GM12878 (cell line): ENCODE results near the gene S100A8. TPM values are rescaled to one million over a fixed set of nuclear protein-coding genes. Genes with fewer than 3 reads are reported as not detected.

ENCODE experiments used
- ATAC-seq: fragments of 200-7000 bp; cut with Tn5 transposase; 3 replicates; pipeline ENCODE4 v1.9.1; 2020; ENCODE audit warnings: mild to moderate bottlenecking, moderate library complexity
- BruUV-seq: library from RNA; stranded (reverse); fragments of 400-500 nt; replicated peaks from 2 replicates; lab custom pipeline; 2021; lab: Mats Ljungman, UMichigan
- CTCF ChIA-PET: fragments of 300-600 bp; sonication (Branson Sonifier 250); formaldehyde crosslinking; extraction: SDS; loops from one replicate; lab custom pipeline; 2021; ENCODE audit warnings: inconsistent platforms; lab: Yijun Ruan, JAX
- POLR2A ChIA-PET: fragments of 350-600 bp; formaldehyde crosslinking; extraction: SDS; loops from one replicate; lab custom pipeline; 2021; ENCODE audit warnings: inconsistent platforms; lab: Charles Lee
- RAD21 ChIA-PET: fragments of 300-600 bp; sonication (Branson Sonifier 250); formaldehyde crosslinking; loops from one replicate; lab custom pipeline; 2023; ENCODE audit warnings: antibody characterized with exemption; ENCODE audit not compliant: unreplicated experiment; lab: Charles Lee
- SMC1A ChIA-PET: fragments of 300-600 bp; sonication (Branson Sonifier 250); formaldehyde crosslinking; loops from one replicate; lab custom pipeline; 2023; ENCODE audit not compliant: unreplicated experiment, uncharacterized antibody; lab: Charles Lee
- DNase-seq: peaks from one replicate; pipeline ENCODE4 v3.0.0-alpha.2; 2011; ENCODE audit warnings: low read depth, low spot score
- FAIRE-seq: peaks from 3 replicates; lab custom pipeline; 2011; peaks lifted over from hg19 to GRCh38; lab: Jason Lieb, UNC
- H2AFZ ChIP-seq: 2 replicates; pipeline ENCODE4 v1.6.0; 2011; ENCODE audit warnings: low read depth, low read length, control low read depth; ENCODE audit not compliant: control insufficient read depth
- H3K27ac ChIP-seq: 2 replicates; pipeline ENCODE4 v1.5.1; 2011; ENCODE audit warnings: control low read depth; ENCODE audit not compliant: control insufficient read depth, insufficient read depth
- H3K27me3 ChIP-seq, 2 experiments: replicated peaks in 1 of 2; 2 replicates each; pipeline versions ENCODE4 v1.6.0 to v1.6.1; 2011; ENCODE audit warnings: low read length in 1 of 2; ENCODE audit not compliant: control insufficient read depth in 2 of 2, insufficient read depth in 2 of 2
- H3K36me3 ChIP-seq, 2 experiments: 2 replicates each; pipeline ENCODE4 v1.5.1; 2011; ENCODE audit warnings: low read length in 1 of 2; ENCODE audit not compliant: control insufficient read depth in 2 of 2, insufficient read depth in 2 of 2
- H3K4me1 ChIP-seq: 2 replicates; pipeline ENCODE4 v1.6.1; 2011; ENCODE audit warnings: mild to moderate bottlenecking, low read length, moderate library complexity, mixed read lengths; ENCODE audit not compliant: control insufficient read depth, insufficient read depth
- H3K4me2 ChIP-seq: 2 replicates; pipeline ENCODE4 v1.6.0; 2011; ENCODE audit warnings: control low read depth; ENCODE audit not compliant: control insufficient read depth, insufficient read depth
- H3K4me3 ChIP-seq: fragments of 200-600 bp; sonication (generic); 2 replicates; pipeline ENCODE4 v1.5.1; 2016
- H3K79me2 ChIP-seq: 2 replicates; pipeline ENCODE4 v1.6.0; 2011; ENCODE audit warnings: low read length; ENCODE audit not compliant: control insufficient read depth, insufficient read depth
- H3K9ac ChIP-seq: 2 replicates; pipeline ENCODE4 v1.8.0; 2011; ENCODE audit warnings: low read length, control low read depth, mixed read lengths; ENCODE audit not compliant: control insufficient read depth, insufficient read depth
- H3K9me3 ChIP-seq: replicated peaks from 3 replicates; pipeline ENCODE4 v1.5.1; 2011; ENCODE audit warnings: mild to moderate bottlenecking, low read length; ENCODE audit not compliant: control insufficient read depth, insufficient read depth
- H4K20me1 ChIP-seq: 2 replicates; pipeline ENCODE4 v1.6.0; 2011; ENCODE audit not compliant: control insufficient read depth, insufficient read depth
- CBX3 ChIP-seq: fragments of 200-600 bp; sonication (generic); IDR thresholded peaks from 2 replicates; pipeline ENCODE4 v1.6.1; 2016; ENCODE audit warnings: low read depth, borderline replicate concordance
- CREB1 ChIP-seq: IDR thresholded peaks from 2 replicates; pipeline ENCODE4 v1.6.1; 2012; ENCODE audit warnings: low read depth, mild to moderate bottlenecking, inconsistent platforms
- EGR1 ChIP-seq, 2 experiments: IDR thresholded peaks; 1 replicate in 1 of 2; 2 replicates in 1 of 2; pipeline ENCODE4 v1.6.1; 2011 to 2012; ENCODE audit warnings: low read depth in 2 of 2, low read length in 2 of 2, borderline replicate concordance in 1 of 2, mild to moderate bottlenecking in 1 of 2, moderate library complexity in 1 of 2
- EZH2 ChIP-seq: IDR thresholded peaks from 2 replicates; pipeline ENCODE4 v1.6.1; 2012; ENCODE audit warnings: low read depth, mild to moderate bottlenecking, control low read depth, inconsistent platforms, low read length, borderline replicate concordance; ENCODE audit not compliant: control insufficient read depth
- FOS ChIP-seq: IDR thresholded peaks from 3 replicates; pipeline ENCODE4 v1.6.1; 2011; ENCODE audit warnings: borderline replicate concordance; ENCODE audit not compliant: insufficient read length; ENCODE audit errors: extremely low read depth
- IKZF2 ChIP-seq, 2 experiments: fragments of 450-650 bp; IDR thresholded peaks; 2 replicates each; pipeline ENCODE4 v1.6.1; 2017; ENCODE audit warnings: mild to moderate bottlenecking in 2 of 2, moderate library complexity in 2 of 2
- MTA2 ChIP-seq: fragments of 450-650 bp; IDR thresholded peaks from 2 replicates; pipeline ENCODE4 v1.6.1; 2016; ENCODE audit warnings: low read depth, mild to moderate bottlenecking, moderate library complexity
- MYC ChIP-seq: IDR thresholded peaks from 2 replicates; pipeline ENCODE4 v1.6.1; 2011; ENCODE audit warnings: mild to moderate bottlenecking, low read length, moderate library complexity, inconsistent platforms; ENCODE audit not compliant: insufficient read depth, insufficient replicate concordance, insufficient read length, severe bottlenecking
- NFIC ChIP-seq: IDR thresholded peaks from 2 replicates; pipeline ENCODE4 v1.6.1; 2012; ENCODE audit warnings: low read depth, mild to moderate bottlenecking, inconsistent platforms, low read length, moderate library complexity
- NR2C2 ChIP-seq: IDR thresholded peaks from 2 replicates; pipeline ENCODE4 v1.6.1; 2011; ENCODE audit warnings: borderline replicate concordance, low read depth; ENCODE audit not compliant: control insufficient read depth, insufficient read length
- PAX8 ChIP-seq: fragments of 450-650 bp; IDR thresholded peaks from 2 replicates; pipeline ENCODE4 v1.6.1; 2017; ENCODE audit warnings: mild to moderate bottlenecking, moderate library complexity
- RBBP5 ChIP-seq: fragments of 200-600 bp; sonication (generic); conservative IDR thresholded peaks from 2 replicates; pipeline ENCODE4 v1.6.1; 2016
- RFX5 ChIP-seq: IDR thresholded peaks from 2 replicates; pipeline ENCODE4 v1.6.1; 2011; ENCODE audit warnings: low read depth, low read length, improper control_type of control experiment
- SMAD5 ChIP-seq: IDR thresholded peaks from 2 replicates; pipeline ENCODE4 v1.6.1; 2016; ENCODE audit warnings: antibody characterized with exemption, low read depth
- SMC3 ChIP-seq: IDR thresholded peaks from 2 replicates; pipeline ENCODE4 v1.6.1; 2011; ENCODE audit warnings: low read length, improper control_type of control experiment, borderline replicate concordance
- STAT1 ChIP-seq: fragments of 450-650 bp; conservative IDR thresholded peaks from 2 replicates; pipeline ENCODE4 v1.6.1; 2014; ENCODE audit warnings: antibody characterized with exemption, mild to moderate bottlenecking
- TCF12 ChIP-seq: IDR thresholded peaks from 2 replicates; pipeline ENCODE4 v1.6.1; 2011; ENCODE audit warnings: low read depth, mild to moderate bottlenecking, low read length
- WRNIP1 ChIP-seq: IDR thresholded peaks from 2 replicates; pipeline ENCODE4 v1.6.1; 2011; ENCODE audit warnings: low read depth, low read length, improper control_type of control experiment, borderline replicate concordance
- WGBS: methylation state at CpG from one replicate; pipeline ENCODE4 v1.1.6; 2016; ENCODE audit warnings: low lambda C conversion rate; ENCODE audit not compliant: insufficient replicate concordance, insufficient coverage; ENCODE audit errors: missing lambda C conversion rate; 5-methylcytosine and 5-hydroxymethylcytosine counted together
- in situ Hi-C: fragments of 300-500 bp; cut with MboI; formaldehyde crosslinking; loops from 9 replicates; pipeline ENCODE4 v1.14.3; 2018; ENCODE audit warnings: mixed read lengths
- intact Hi-C: fragments of 100-400 bp; cut with micrococcal nuclease; formaldehyde crosslinking; loops from one replicate; pipeline ENCODE4 v1.14.2; 2022; ENCODE audit not compliant: unreplicated experiment
- polyA plus RNA-seq, 11 experiments: library from polyadenylated mRNA; depleted of rRNA in 4 of 11; unstranded in 6 of 11; stranded (reverse) in 5 of 11; fragments of >200 nt; fragmentation: Nextera tagmentation in 4 of 11; fragmentation: Illumina TruSeq in 1 of 11; extraction: Ambion mirVana in 4 of 11; extraction: Trizol in 1 of 11; gene quantifications; 1 replicate in 1 of 11; 2 replicates in 10 of 11; pipeline versions ENCODE4 v1.2.1 to v1.2.3, GENCODE V29; 2011 to 2016; ENCODE audit warnings: inconsistent platforms in 2 of 11, missing spikeins in 2 of 11, low read depth in 1 of 11
- total RNA-seq, 4 experiments: library from RNA; depleted of rRNA in 3 of 4; stranded (reverse); fragments of >200 nt in 3 of 4; fragmentation: Illumina TruSeq in 1 of 4; extraction: Trizol in 1 of 4; gene quantifications; 2 replicates each; pipeline versions ENCODE4 v1.2.1 to v1.2.3, GENCODE V29; 2013 to 2021
- TF ChIP-seq, protein P1 (sequence below): fragments of 450-650 bp; IDR thresholded peaks from 2 replicates; pipeline ENCODE4 v1.6.1; 2017; ENCODE audit warnings: borderline replicate concordance

S100A8 gene
- total and polyA plus RNA-seq, 10 of the 15 experiments (the other 5 are each of a cell fraction or from before 2014, with no cell fraction given), result 0.28 TPM; not detected in 9

DNA sequence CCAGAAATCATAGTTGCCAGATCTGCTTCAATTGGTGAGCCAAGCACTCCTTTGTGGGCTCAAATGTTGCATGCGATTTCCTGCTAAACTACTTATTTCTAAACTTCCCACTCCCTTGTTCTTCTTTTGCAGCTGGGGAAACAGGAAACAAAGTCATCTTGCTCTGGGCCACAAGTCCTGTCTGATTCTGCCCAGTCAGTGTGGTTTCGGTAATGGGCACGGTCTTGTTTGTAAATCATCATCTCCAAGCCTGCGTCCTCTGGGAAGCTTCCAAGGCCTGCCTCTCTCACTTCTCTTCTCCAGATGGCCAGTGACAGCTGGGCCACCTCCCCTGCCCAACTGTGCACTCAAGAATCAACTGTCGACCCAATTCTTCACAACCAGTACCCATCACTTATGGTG lies 4.4 kb downstream of the S100A8 start:
- CTCF ChIA-PET, result no interaction called here
- no peak for FAIRE-seq

DNA sequence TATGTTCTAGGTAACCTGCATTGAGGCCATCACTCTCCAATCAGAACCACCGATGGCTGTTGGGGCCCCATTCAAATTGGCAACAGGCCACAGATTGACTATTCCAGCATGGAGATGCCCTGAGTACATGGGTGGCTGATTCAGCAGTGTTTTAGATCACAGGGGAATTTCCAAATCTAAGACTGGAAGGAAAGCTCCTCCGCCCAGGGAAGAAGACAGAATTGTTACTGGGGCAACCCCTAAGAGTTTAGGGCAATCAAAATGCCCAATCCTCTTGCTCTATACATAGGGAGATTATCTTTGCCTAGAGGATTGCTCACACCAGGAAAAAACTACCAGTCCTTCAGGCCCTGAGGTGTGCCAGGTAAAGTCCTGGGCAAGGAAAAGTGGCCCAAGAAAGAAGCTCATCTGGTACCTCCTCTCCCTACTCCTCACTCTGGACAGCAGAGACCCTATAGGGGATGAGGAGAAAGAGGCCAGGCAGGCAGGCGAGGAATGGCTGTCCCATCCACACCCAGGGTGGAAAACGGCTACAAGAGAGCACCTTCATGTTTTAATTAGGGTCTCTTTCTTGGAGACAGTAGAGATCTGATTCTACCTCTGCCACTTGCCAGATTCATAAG lies 5.8 kb downstream of the S100A8 start:
- peaks cover 0 to 2% of the 10 kb centered on the region in 2 experiments; a peak in 1 of 4 replicates for H3K27me3 ChIP-seq
- RAD21 ChIA-PET, result no interaction called here
- DNase-seq, result no peak
- H2AFZ ChIP-seq, result no peak overlapping the region
- H3K4me2 ChIP-seq, result no peak overlapping the region
- H3K36me3 ChIP-seq, result no peaks in the 10 kb centered on the region
- POLR2A ChIA-PET, result no interaction called here
- H3K9me3 ChIP-seq, result no peaks in the 10 kb centered on the region
- intact Hi-C loops (no loop called here), in situ Hi-C loops (no loop called here)
- no peak overlapping the region for H3K9ac ChIP-seq
- no peak for ATAC-seq
- no peaks in the 10 kb centered on the region for H4K20me1 ChIP-seq
- no peaks in the 10 kb centered on the region for H3K4me1 ChIP-seq
- CTCF ChIA-PET, result interaction anchor here (1.2 to 1.4 kb wide), 3 partner anchors 30 to 33 kb away, joined by 3 to 5 read pairs (median 3); no protein-coding TSS in a partner anchor
- no peaks in the 10 kb centered on the region for H3K79me2 ChIP-seq
- no peak overlapping the region for H3K4me3 ChIP-seq
- SMC1A ChIA-PET, result interaction anchor here (0.6 to 1.0 kb wide), 2 partner anchors 93 to 188 kb away, joined by 3 read pairs; no protein-coding TSS in a partner anchor
- no TSS peak for BruUV-seq
- FAIRE-seq, result no peak
- WGBS, result 20% methylated on average over 4 of the region's 4 CpGs
- H3K27ac ChIP-seq, result no peak overlapping the region
- TF ChIP-seq IKZF2 (IDR thresholded peaks at IDR 0.05), result no peak
- TF ChIP-seq RBBP5, result no peak
- TF ChIP-seq CREB1, result no peak
- TF ChIP-seq SMC3, result no peak
- no peak for TF ChIP-seq MTA2
- TF ChIP-seq MYC, result no peak
- no peak for TF ChIP-seq EGR1 (IDR thresholded peaks at IDR 0.05; ENCODE audit: borderline replicate concordance in 1 of 2, low read depth in 2 of 2, low read length in 2 of 2)
- TF ChIP-seq PAX8, result no peak
- no peak for TF ChIP-seq WRNIP1
- TF ChIP-seq TCF12, result no peak
- TF ChIP-seq STAT1, result no peak
- TF ChIP-seq NFIC, result no peak
- TF ChIP-seq SMAD5, result no peak

More for the DNA sequence above, 4.4 kb downstream of the S100A8 start:
- H2AFZ ChIP-seq, result no peak overlapping the region
- ChIA-PET SMC1A (no interaction called here), POLR2A (interaction anchor here (0.6 kb wide), 1 partner anchor 137 kb away, joined by 7 read pairs; no protein-coding TSS in a partner anchor)
- no peaks in the 10 kb centered on the region for H4K20me1 ChIP-seq
- no peaks in the 10 kb centered on the region for H3K79me2 ChIP-seq
- intact Hi-C loops (no loop called here), in situ Hi-C loops (no loop called here)
- no peaks in the 10 kb centered on the region for H3K36me3 ChIP-seq
- no peaks in the 10 kb centered on the region for H3K4me1 ChIP-seq
- ATAC-seq (no peak), DNase-seq (no peak)
- H3K27ac ChIP-seq, result no peak overlapping the region
- peaks cover 0 to 4% of the 10 kb centered on the region in 2 experiments; a peak in 2 of 4 replicates for H3K27me3 ChIP-seq
- H3K9me3 ChIP-seq, result no peaks in the 10 kb centered on the region
- H3K4me3 ChIP-seq, result no peak overlapping the region
- H3K4me2 ChIP-seq, result no peak overlapping the region
- BruUV-seq, result no TSS peak
- no peak overlapping the region for H3K9ac ChIP-seq
- 24% methylated on average over 5 of the region's 5 CpGs for WGBS
- no peak for TF ChIP-seq NR2C2
- no peak for TF ChIP-seq RFX5
- TF ChIP-seq CBX3, result no peak
- no peak for TF ChIP-seq EZH2
- TF ChIP-seq FOS, result no peak
- TF ChIP-seq, protein P1, sequence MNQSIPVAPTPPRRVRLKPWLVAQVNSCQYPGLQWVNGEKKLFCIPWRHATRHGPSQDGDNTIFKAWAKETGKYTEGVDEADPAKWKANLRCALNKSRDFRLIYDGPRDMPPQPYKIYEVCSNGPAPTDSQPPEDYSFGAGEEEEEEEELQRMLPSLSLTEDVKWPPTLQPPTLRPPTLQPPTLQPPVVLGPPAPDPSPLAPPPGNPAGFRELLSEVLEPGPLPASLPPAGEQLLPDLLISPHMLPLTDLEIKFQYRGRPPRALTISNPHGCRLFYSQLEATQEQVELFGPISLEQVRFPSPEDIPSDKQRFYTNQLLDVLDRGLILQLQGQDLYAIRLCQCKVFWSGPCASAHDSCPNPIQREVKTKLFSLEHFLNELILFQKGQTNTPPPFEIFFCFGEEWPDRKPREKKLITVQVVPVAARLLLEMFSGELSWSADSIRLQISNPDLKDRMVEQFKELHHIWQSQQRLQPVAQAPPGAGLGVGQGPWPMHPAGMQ, result no peak
- TF ChIP-seq, all 136 proteins: peak for 0
- RAD21 ChIA-PET, result no interaction called here
